Spleen (tissue), 7 donors: ENCODE measurements around the gene ARL4D.

ENCODE experiments used
- POLR2A ChIP-seq, 3 donors: fragments of 450-650 bp; IDR thresholded peaks; one replicate each; pipeline ENCODE4 v1.5.1; 2017; ENCODE audit warnings: antibody characterized with exemption in 3 of 3, mild to moderate bottlenecking in 1 of 3
- TF ChIP-seq, protein P1 (sequence below), 11 experiments: fragments of 200-600 bp in 7 of 11; fragments of 450-650 bp in 4 of 11; sonication (generic) in 4 of 11; IDR thresholded peaks in 8 of 11; conservative IDR thresholded peaks in 3 of 11; 1 replicate in 7 of 11; 2 replicates in 4 of 11; pipeline versions ENCODE4 v1.4.0 to v1.8.0; 2016 to 2021; ENCODE audit warnings: antibody characterized with exemption in 11 of 11, inconsistent platforms in 4 of 11, mild to moderate bottlenecking in 1 of 11
- donor health status: DM: no; HTN: no; CAD: no; lungs with moderate emphysema.
- donor health status: DM: no; HTN: no; CAD: no.
- donor health status: DM: no; HTN: no; CAD: no.

GRCh38 chr17:43359469-43360110, 39.2 kb upstream of the ARL4D start:
- TF ChIP-seq, protein P1, sequence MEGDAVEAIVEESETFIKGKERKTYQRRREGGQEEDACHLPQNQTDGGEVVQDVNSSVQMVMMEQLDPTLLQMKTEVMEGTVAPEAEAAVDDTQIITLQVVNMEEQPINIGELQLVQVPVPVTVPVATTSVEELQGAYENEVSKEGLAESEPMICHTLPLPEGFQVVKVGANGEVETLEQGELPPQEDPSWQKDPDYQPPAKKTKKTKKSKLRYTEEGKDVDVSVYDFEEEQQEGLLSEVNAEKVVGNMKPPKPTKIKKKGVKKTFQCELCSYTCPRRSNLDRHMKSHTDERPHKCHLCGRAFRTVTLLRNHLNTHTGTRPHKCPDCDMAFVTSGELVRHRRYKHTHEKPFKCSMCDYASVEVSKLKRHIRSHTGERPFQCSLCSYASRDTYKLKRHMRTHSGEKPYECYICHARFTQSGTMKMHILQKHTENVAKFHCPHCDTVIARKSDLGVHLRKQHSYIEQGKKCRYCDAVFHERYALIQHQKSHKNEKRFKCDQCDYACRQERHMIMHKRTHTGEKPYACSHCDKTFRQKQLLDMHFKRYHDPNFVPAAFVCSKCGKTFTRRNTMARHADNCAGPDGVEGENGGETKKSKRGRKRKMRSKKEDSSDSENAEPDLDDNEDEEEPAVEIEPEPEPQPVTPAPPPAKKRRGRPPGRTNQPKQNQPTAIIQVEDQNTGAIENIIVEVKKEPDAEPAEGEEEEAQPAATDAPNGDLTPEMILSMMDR (IDR thresholded peaks at IDR 0.05 in 8 of 11, conservative IDR thresholded peaks at IDR 0.05 in 3 of 11) = no peak
- no peak for TF ChIP-seq POLR2A (IDR thresholded peaks at IDR 0.05)
